ENCODE measurements around the gene SRGN.

Gene SRGN

GRCh38 chr10:69078311-69078710, 9.6 kb upstream of the SRGN start:
- Histone ChIP-seq H3K4me3 (ENCODE audit: low read length) (no peak overlapping the region), H3K4me2 (ENCODE audit: low read length) (no peak overlapping the region), H3K36me3 (ENCODE audit: insufficient read depth, low read length) (no peaks in the 10 kb centered on the region), H3K9me3 (replicated peaks; ENCODE audit: low read length) (no peaks in the 10 kb centered on the region), H3K4me1 (ENCODE audit: control insufficient read depth, insufficient read depth, low read length) (no peaks in the 10 kb centered on the region), H3K27me3 (ENCODE audit: control insufficient read depth, insufficient read depth, low read length) (no peaks in the 10 kb centered on the region), H3K9ac (ENCODE audit: low read depth, low read length) (no peak overlapping the region)

GRCh38 chr10:69080226-69080625, 7.7 kb upstream of the SRGN start:
- no peaks in the 10 kb centered on the region for H3K27me3 ChIP-seq (ENCODE audit: control insufficient read depth, insufficient read depth, low read length)
- H3K9me3 ChIP-seq (replicated peaks; ENCODE audit: low read length) = no peaks in the 10 kb centered on the region
- H3K4me1 ChIP-seq (ENCODE audit: control insufficient read depth, insufficient read depth, low read length) = no peaks in the 10 kb centered on the region
- no peaks in the 10 kb centered on the region for H3K36me3 ChIP-seq (ENCODE audit: insufficient read depth, low read length)
- H3K4me2 ChIP-seq (ENCODE audit: low read length) = no peak overlapping the region
- H3K4me3 ChIP-seq (ENCODE audit: low read length) = no peak overlapping the region
- H3K9ac ChIP-seq (ENCODE audit: low read depth, low read length) = no peak overlapping the region

GRCh38 chr10:69086001-69086509, 1.8 kb upstream of the SRGN start:
- Histone ChIP-seq H3K4me3 (ENCODE audit: low read length) (peak overlapping the region; percentile 57), H3K9ac (ENCODE audit: low read depth, low read length) (peak overlapping the region; percentile 64), H3K27me3 (ENCODE audit: control insufficient read depth, insufficient read depth, low read length) (no peaks in the 10 kb centered on the region), H3K36me3 (ENCODE audit: insufficient read depth, low read length) (peaks cover 4% of the 10 kb centered on the region), H3K9me3 (replicated peaks; ENCODE audit: low read length) (no peaks in the 10 kb centered on the region), H3K4me2 (ENCODE audit: low read length) (peak overlapping the region; percentile 74), H3K4me1 (ENCODE audit: control insufficient read depth, insufficient read depth, low read length) (peaks cover 27% of the 10 kb centered on the region)

- Histone ChIP-seq H3K9ac (ENCODE audit: low read depth, low read length) (peak overlapping the region; percentile 91), H3K4me1 (ENCODE audit: control insufficient read depth, insufficient read depth, low read length) (peaks cover 44% of the 10 kb centered on the region), H3K4me3 (ENCODE audit: low read length) (peak overlapping the region; percentile 72)
Measured at GRCh38 chr10:69088471-69088769, 517 bp downstream of the SRGN start.

GRCh38 chr10:69088801-69089501, 1.0 kb downstream of the SRGN start:
- H3K9ac ChIP-seq (ENCODE audit: low read depth, low read length) = peak overlapping the region; percentile 91
- H3K4me2 ChIP-seq (ENCODE audit: low read length) = peak overlapping the region; percentile 72
- H3K27me3 ChIP-seq (ENCODE audit: control insufficient read depth, insufficient read depth, low read length) = no peaks in the 10 kb centered on the region
- no peaks in the 10 kb centered on the region for H3K9me3 ChIP-seq (replicated peaks; ENCODE audit: low read length)
- peak overlapping the region; percentile 72 for H3K4me3 ChIP-seq (ENCODE audit: low read length)
- H3K36me3 ChIP-seq (ENCODE audit: insufficient read depth, low read length) = peaks cover 10% of the 10 kb centered on the region
- H3K4me1 ChIP-seq (ENCODE audit: control insufficient read depth, insufficient read depth, low read length) = peaks cover 44% of the 10 kb centered on the region

More at GRCh38 chr10:69088471-69088769, 517 bp downstream of the SRGN start:
- H3K4me2 ChIP-seq (ENCODE audit: low read length) = peak overlapping the region; percentile 72
- peaks cover 5% of the 10 kb centered on the region for H3K36me3 ChIP-seq (ENCODE audit: insufficient read depth, low read length)
- H3K9me3 ChIP-seq (replicated peaks; ENCODE audit: low read length) = no peaks in the 10 kb centered on the region
- no peaks in the 10 kb centered on the region for H3K27me3 ChIP-seq (ENCODE audit: control insufficient read depth, insufficient read depth, low read length)

- H3K4me3 ChIP-seq (ENCODE audit: low read length) = peak overlapping the region; percentile 72
- H3K4me1 ChIP-seq (ENCODE audit: control insufficient read depth, insufficient read depth, low read length) = peaks cover 44% of the 10 kb centered on the region
- peak overlapping the region; percentile 91 for H3K9ac ChIP-seq (ENCODE audit: low read depth, low read length)
- H3K27me3 ChIP-seq (ENCODE audit: control insufficient read depth, insufficient read depth, low read length) = no peaks in the 10 kb centered on the region
- H3K4me2 ChIP-seq (ENCODE audit: low read length) = peak overlapping the region; percentile 72
- H3K9me3 ChIP-seq (replicated peaks; ENCODE audit: low read length) = no peaks in the 10 kb centered on the region
- peaks cover 11% of the 10 kb centered on the region for H3K36me3 ChIP-seq (ENCODE audit: insufficient read depth, low read length)
Measured at GRCh38 chr10:69089638-69090599, 2.0 kb downstream of the SRGN start.

- H3K9me3 ChIP-seq (replicated peaks; ENCODE audit: low read length) = no peaks in the 10 kb centered on the region
- peaks cover 11% of the 10 kb centered on the region for H3K36me3 ChIP-seq (ENCODE audit: insufficient read depth, low read length)
- H3K9ac ChIP-seq (ENCODE audit: low read depth, low read length) = peak overlapping the region; percentile 5
Measured at GRCh38 chr10:69090685-69091084, 2.8 kb downstream of the SRGN start.

GRCh38 chr10:69091143-69091651, 3.3 kb downstream of the SRGN start:
- no peak overlapping the region for H3K9ac ChIP-seq (ENCODE audit: low read depth, low read length)
- H3K9me3 ChIP-seq (replicated peaks; ENCODE audit: low read length) = no peaks in the 10 kb centered on the region
- peaks cover 14% of the 10 kb centered on the region for H3K36me3 ChIP-seq (ENCODE audit: insufficient read depth, low read length)
- peaks cover 42% of the 10 kb centered on the region for H3K4me1 ChIP-seq (ENCODE audit: control insufficient read depth, insufficient read depth, low read length)
- H3K27me3 ChIP-seq (ENCODE audit: control insufficient read depth, insufficient read depth, low read length) = no peaks in the 10 kb centered on the region
- peak overlapping the region; percentile 72 for H3K4me2 ChIP-seq (ENCODE audit: low read length)
- peak overlapping the region; percentile 72 for H3K4me3 ChIP-seq (ENCODE audit: low read length)

More at GRCh38 chr10:69090685-69091084, 2.8 kb downstream of the SRGN start:
- no peaks in the 10 kb centered on the region for H3K27me3 ChIP-seq (ENCODE audit: control insufficient read depth, insufficient read depth, low read length)
- peak overlapping the region; percentile 72 for H3K4me3 ChIP-seq (ENCODE audit: low read length)
- H3K4me1 ChIP-seq (ENCODE audit: control insufficient read depth, insufficient read depth, low read length) = peaks cover 47% of the 10 kb centered on the region
- peak overlapping the region; percentile 72 for H3K4me2 ChIP-seq (ENCODE audit: low read length)

- Histone ChIP-seq H3K4me2 (ENCODE audit: low read length) (peak overlapping the region; percentile 32), H3K27me3 (ENCODE audit: control insufficient read depth, insufficient read depth, low read length) (no peaks in the 10 kb centered on the region), H3K9ac (ENCODE audit: low read depth, low read length) (no peak overlapping the region), H3K36me3 (ENCODE audit: insufficient read depth, low read length) (peaks cover 26% of the 10 kb centered on the region), H3K4me1 (ENCODE audit: control insufficient read depth, insufficient read depth, low read length) (peaks cover 37% of the 10 kb centered on the region), H3K4me3 (ENCODE audit: low read length) (no peak overlapping the region), H3K9me3 (replicated peaks; ENCODE audit: low read length) (no peaks in the 10 kb centered on the region)
Measured at GRCh38 chr10:69092959-69093850, 5.3 kb downstream of the SRGN start.

GRCh38 chr10:69093933-69094332, 6.0 kb downstream of the SRGN start:
- Histone ChIP-seq H3K27me3 (ENCODE audit: control insufficient read depth, insufficient read depth, low read length) (no peaks in the 10 kb centered on the region), H3K9me3 (replicated peaks; ENCODE audit: low read length) (no peaks in the 10 kb centered on the region), H3K4me1 (ENCODE audit: control insufficient read depth, insufficient read depth, low read length) (peaks cover 37% of the 10 kb centered on the region), H3K9ac (ENCODE audit: low read depth, low read length) (no peak overlapping the region), H3K4me2 (ENCODE audit: low read length) (no peak overlapping the region), H3K4me3 (ENCODE audit: low read length) (no peak overlapping the region), H3K36me3 (ENCODE audit: insufficient read depth, low read length) (peaks cover 31% of the 10 kb centered on the region)
